C4-2B (cell line): ENCODE measurements around the gene ATCAY.
"Not testable (repeated sequence)": the region's sequence is repeated elsewhere in the genome, so short reads cannot be mapped to it uniquely, and the experiment has no call there.

Source experiments
- H3K27ac ChIP-seq: fragments of 450-650 bp; 2 replicates; pipeline ENCODE4 v1.5.1; 2017
- ZFX ChIP-seq: fragments of 450-650 bp; IDR thresholded peaks from 2 replicates; pipeline ENCODE4 v1.6.1; 2017
- TF ChIP-seq, protein P1 (sequence below): fragments of 450-650 bp; conservative IDR thresholded peaks from 2 replicates; pipeline ENCODE4 v1.5.1; 2017; ENCODE audit warnings: mild to moderate bottlenecking

The ATCAY gene

DNA sequence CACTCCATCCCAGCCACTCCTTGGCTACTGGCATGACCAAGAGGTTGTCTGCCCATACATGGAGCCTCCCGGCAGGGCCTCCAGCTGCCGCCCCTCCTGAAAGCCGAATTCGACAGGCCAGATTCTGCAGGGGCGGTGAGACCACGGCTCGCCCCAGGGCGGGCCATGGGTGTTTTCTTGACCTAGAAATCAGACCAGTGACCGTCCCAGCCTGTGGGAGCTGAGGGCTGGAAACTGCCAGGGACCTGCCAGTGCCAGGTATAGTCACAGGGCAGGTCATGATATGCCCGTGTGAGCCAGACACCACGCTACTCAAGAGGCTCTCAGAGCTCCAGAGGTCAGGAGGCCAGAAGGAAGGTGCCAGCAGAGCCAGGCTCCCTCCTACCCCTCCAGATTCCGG, 73.6 kb downstream of the ATCAY start:
- TF ChIP-seq, protein P1, sequence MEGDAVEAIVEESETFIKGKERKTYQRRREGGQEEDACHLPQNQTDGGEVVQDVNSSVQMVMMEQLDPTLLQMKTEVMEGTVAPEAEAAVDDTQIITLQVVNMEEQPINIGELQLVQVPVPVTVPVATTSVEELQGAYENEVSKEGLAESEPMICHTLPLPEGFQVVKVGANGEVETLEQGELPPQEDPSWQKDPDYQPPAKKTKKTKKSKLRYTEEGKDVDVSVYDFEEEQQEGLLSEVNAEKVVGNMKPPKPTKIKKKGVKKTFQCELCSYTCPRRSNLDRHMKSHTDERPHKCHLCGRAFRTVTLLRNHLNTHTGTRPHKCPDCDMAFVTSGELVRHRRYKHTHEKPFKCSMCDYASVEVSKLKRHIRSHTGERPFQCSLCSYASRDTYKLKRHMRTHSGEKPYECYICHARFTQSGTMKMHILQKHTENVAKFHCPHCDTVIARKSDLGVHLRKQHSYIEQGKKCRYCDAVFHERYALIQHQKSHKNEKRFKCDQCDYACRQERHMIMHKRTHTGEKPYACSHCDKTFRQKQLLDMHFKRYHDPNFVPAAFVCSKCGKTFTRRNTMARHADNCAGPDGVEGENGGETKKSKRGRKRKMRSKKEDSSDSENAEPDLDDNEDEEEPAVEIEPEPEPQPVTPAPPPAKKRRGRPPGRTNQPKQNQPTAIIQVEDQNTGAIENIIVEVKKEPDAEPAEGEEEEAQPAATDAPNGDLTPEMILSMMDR, result no peak
- TF ChIP-seq ZFX, result no peak
- H3K27ac ChIP-seq, result no peak overlapping the region

DNA sequence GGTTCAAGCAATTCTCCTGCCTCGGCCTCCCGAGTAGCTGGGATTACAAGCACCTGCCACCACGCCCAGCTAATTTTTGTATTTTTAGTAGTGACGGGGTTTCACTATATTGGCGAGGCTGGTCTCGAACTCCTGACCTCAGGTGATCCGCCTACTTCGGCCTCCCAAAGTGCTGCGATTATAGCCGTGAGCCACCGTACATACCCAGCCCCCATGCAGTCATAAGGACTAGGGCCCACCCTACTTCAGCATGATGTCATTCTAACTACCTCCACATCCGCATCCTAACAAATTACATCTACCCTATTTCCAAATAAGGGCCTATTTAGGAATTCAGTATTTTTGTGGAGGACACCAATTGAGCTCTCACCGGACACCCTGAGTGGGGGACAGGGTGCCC, 74.8 kb downstream of the ATCAY start:
- H3K27ac ChIP-seq, result not testable (repeated sequence)

DNA sequence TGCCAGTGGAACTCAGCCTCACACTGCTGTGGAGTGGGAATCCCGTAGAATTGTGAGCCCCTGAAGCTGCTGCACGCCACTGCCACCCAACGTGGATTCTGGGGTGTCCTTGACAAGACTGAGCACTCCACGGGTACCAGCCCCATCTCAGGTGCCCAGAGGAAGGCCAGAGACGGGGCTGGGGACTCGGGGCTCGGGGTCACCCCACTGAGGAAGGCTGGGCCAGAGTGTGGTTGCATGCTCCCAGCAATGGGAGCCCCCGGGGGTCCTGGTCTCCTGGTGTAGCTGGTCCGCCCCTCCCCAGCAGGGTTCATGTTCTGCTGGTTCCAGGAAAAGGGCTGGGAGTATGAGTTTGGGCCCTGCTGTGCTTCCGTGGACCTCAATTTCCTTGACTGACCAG, 75.2 kb downstream of the ATCAY start:
- TF ChIP-seq, protein P1, result no peak
- no peak for TF ChIP-seq ZFX
- no peak overlapping the region for H3K27ac ChIP-seq

DNA sequence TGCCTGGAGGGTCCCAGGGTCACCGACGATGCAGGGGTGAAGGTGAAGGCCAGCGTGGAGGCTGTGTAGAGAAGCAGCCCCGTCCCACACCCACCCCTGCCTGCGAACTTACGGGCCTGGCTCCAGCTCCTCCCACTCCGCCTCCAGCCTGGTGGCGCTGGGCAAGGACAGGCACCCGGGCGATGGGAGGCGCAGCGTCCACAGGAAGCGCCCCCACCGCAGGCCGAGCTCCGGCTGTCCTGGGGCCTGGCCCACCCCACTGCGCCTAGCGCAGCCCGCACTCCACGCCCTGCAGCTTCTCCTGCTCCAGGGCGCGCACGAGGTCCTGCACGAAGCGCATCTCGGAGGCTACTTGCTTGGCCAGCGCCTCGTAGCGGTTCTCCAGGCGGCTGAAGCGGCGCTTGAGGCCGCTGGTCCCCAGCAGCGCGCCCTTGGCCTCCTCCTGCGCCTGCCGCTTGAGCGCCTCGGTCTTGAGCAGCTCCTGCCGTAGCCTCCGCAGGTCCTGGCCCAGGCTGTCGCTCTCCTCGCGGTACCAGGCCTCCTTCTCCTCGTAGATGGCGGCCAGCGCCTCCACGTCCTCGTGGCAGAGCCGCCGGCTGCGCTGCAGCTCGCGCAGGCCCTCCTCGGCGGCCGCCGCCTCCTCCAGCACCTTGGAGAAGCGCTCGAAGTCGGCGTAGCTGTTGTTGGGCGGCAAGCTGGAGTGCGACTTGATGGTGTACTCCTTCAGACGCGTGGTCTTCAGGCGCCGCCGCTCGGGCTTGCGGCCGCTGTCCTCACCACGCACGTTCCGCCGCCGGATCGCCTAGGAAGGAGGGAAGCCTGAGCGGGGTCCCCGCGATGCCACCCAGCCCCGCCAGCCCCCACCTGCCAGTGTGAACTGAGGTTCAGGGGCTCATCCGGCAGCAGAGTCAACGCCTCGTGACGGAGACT, 78.6 kb downstream of the ATCAY start:
- TF ChIP-seq ZFX, result no peak
- TF ChIP-seq, protein P1, result no peak

DNA sequence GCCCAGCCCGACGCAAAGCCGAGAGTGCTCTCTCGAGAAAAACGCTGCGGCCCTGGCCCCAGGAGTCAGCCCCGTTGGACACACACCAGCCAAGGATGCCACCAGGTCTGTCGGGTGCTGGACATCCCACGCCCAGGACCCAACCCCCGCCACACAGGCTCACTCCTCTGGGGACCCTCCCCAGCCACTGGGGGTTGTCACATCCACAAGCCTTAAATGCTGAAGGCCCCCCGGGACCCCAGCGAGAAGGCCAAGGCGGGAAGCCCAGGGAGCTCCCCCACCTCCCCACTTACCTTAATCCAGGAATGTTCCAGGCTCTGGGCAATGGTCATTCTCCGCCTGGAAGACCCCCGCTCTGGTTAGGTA, 79.3 kb downstream of the ATCAY start:
- no peak overlapping the region for H3K27ac ChIP-seq
- no peak for TF ChIP-seq ZFX
- TF ChIP-seq, protein P1, result no peak

More for the DNA sequence above, 78.6 kb downstream of the ATCAY start:
- no peak overlapping the region for H3K27ac ChIP-seq

DNA sequence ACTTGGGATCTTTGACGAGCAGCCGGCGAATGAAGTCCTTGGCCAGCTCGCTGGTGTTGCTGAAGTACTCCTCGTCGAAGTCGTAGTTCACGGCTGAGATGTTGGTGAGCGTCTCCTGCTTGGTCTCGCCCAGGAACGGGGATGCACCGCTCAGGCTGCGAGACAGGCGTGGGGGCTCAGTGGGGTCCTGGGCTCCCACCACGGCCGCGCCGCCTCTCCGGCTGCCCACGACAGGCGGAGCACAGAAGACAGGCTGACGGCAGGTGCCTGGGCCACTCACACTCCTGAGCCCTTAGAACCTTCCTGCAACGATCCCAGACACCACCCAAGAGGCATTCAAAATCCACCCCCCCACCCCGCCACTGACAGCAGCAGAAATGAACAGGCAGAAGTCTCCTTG, 80.5 kb downstream of the ATCAY start:
- H3K27ac ChIP-seq, result no peak overlapping the region
- TF ChIP-seq, protein P1, result no peak
- no peak for TF ChIP-seq ZFX

DNA sequence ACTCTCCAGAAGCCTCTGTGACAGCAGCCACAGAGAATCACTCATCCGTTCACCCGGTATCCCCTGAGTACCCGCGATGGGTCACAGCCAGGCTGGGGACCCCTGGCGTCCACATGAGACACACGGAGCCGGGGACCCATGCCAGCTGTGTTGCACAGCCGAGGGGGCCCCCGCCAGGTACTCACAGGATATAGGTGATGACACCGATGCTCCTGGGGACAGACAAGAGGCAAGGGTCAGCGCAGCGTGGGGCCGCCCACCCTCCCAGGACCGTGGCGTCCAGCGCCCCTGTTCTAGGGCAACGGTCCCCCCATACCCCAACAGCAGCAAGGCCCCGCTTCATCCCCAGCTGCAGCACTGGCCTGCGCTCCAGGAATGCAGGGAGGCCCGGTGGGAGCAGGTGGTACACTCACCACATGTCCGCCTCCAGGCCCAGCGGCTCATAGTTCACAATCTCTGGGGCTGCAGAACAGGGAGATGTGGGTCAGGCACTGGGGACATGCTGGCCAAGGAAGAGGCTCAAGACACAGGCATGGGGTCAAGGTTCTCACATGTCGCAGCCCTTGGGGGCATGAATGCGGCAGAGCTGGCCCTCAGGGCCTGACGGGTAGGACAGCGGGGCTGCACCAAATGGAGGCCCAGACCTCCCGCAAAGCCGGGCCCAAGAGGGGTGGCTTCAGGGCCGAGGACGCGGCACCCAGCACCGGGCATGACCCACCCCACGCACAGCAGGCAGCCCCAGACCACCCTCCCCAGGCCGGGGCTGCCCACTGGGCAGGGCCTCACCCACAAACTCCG, 83.2 kb downstream of the ATCAY start:
- no peak for TF ChIP-seq ZFX
- TF ChIP-seq, protein P1, result no peak
- H3K27ac ChIP-seq, result no peak overlapping the region
